Psoas muscle (tissue), 8 donors: Measurements from ENCODE around the gene SETBP1. TPM values are rescaled to one million over a fixed set of nuclear protein-coding genes. Genes with fewer than 3 reads are reported as not detected.

Source experiments
- ATAC-seq, 4 donors: fragments of 200-7000 bp; cut with Tn5 transposase; one replicate each; pipeline ENCODE4 v1.9.1; 2020; ENCODE audit warnings: moderate library complexity in 3 of 4, mild to moderate bottlenecking in 2 of 4
- DNase-seq, 2 donors: peaks; one replicate each; pipeline ENCODE4 v3.0.0-alpha.2; 2020
- H3K27ac ChIP-seq: fragments of 200-600 bp; one replicate; pipeline ENCODE4 v1.8.0; 2022
- H3K27me3 ChIP-seq, 3 donors: fragments of 200-600 bp in 1 of 3; one replicate each; pipeline versions ENCODE4 v1.6.1 to v1.8.0; 2013 to 2022; ENCODE audit warnings: low read length in 2 of 3, mild to moderate bottlenecking in 2 of 3, moderate library complexity in 1 of 3; ENCODE audit not compliant: insufficient read depth in 3 of 3
- H3K36me3 ChIP-seq, 2 donors: fragments of 200-600 bp in 1 of 2; one replicate each; pipeline versions ENCODE4 v1.6.1 to v1.8.0; 2013 to 2022; ENCODE audit warnings: low read depth in 1 of 2, mild to moderate bottlenecking in 1 of 2, moderate library complexity in 1 of 2; ENCODE audit not compliant: insufficient read depth in 1 of 2
- H3K4me1 ChIP-seq: fragments of 200-600 bp; one replicate; pipeline ENCODE4 v1.8.0; 2022
- H3K4me3 ChIP-seq: fragments of 200-600 bp; one replicate; pipeline ENCODE4 v1.8.0; 2022; ENCODE audit warnings: mild to moderate bottlenecking
- H3K9me3 ChIP-seq: fragments of 200-600 bp; one replicate; pipeline ENCODE4 v1.8.0; 2022
- CTCF ChIP-seq: fragments of 200-600 bp; IDR thresholded peaks from one replicate; pipeline ENCODE4 v1.8.0; 2022; ENCODE audit warnings: antibody characterized with exemption
- WGBS, 3 donors: extraction: QIAGEN DNeasy Blood & Tissue Kit; methylation state at CpG; one replicate each; pipeline versions ENCODE4 v1.1.6 to v1.1.7; 2013; 5-methylcytosine and 5-hydroxymethylcytosine counted together
- intact Hi-C, 2 donors: fragments of 100-400 bp; cut with DNase I; formaldehyde crosslinking; loops; one replicate each; pipeline versions ENCODE4 v1.11.0 to v1.14.2; 2022
- polyA plus RNA-seq, 3 donors: library from polyadenylated mRNA; stranded (reverse); fragments of 200-250 nt; gene quantifications; one replicate each; pipeline ENCODE4 v1.2.3, GENCODE V29; 2013
- total RNA-seq, 4 donors: library from RNA; stranded (reverse); fragmentation: NEBNext Ultra II Directional in 2 of 4; extraction: Animal tissue kit (Norgen Biotek cat#: 25700) in 2 of 4; gene quantifications; one replicate each; pipeline versions ENCODE4 v1.2.1 to v1.2.4, GENCODE V29; 2021 to 2023
- donor health status: healthy with polysubstance abuse.
- donor health status: DM: no; HTN: no; CAD: no; lungs with moderate emphysema.
- donor health status: Bipolar disorder and iron deficiency.
- donor health status: healthy.
- donor health status: DM: yes; HTN: yes; CAD: no.
- donor health status: DM: no; HTN: no; CAD: no.
- donor health status: DM: no; HTN: no; CAD: no.
- donor health status: DM: yes; HTN: yes; CAD: no.

The SETBP1 gene
- total and polyA plus RNA-seq, 7 donors: 0.61 to 21.0 (median 10.5) TPM

- 52 to 71% (median 59%) methylated on average over 1 of the region's 1 CpG for WGBS, 3 donors
- peak overlapping the region; percentile 90 for H3K27ac ChIP-seq
- no peak for TF ChIP-seq CTCF
- H3K36me3 ChIP-seq: no peaks in the 10 kb centered on the region
- H3K9me3 ChIP-seq: no peaks in the 10 kb centered on the region
- no peak overlapping the region for H3K4me3 ChIP-seq
- intact Hi-C loops: no loop called here
- no peaks in the 10 kb centered on the region for H3K27me3 ChIP-seq
- DNase-seq (no peak), ATAC-seq (peak in 3 of 4 donors; percentile 34 to 50 (median 41))
- peaks cover 61% of the 10 kb centered on the region for H3K4me1 ChIP-seq
These were observed 107.6 kb downstream of the SETBP1 start for GRCh38 chr18:44788334-44788733.

GRCh38 chr18:44789710-44790109 lies 109.0 kb downstream of the SETBP1 start:
- H3K36me3 ChIP-seq: no peaks in the 10 kb centered on the region
- H3K9me3 ChIP-seq: no peaks in the 10 kb centered on the region
- H3K4me3 ChIP-seq: peak overlapping the region; percentile 5
- WGBS, 3 donors: 27 to 61% (median 33%) methylated on average over 4 of the region's 4 CpGs
- TF ChIP-seq CTCF: no peak
- ATAC-seq: no peak
- peak overlapping the region; percentile 90 for H3K27ac ChIP-seq
- no peak for DNase-seq
- intact Hi-C loops: loop anchor here in 1 of 2 donors (10.0 kb wide), 1 partner anchor 565 kb away; no protein-coding TSS in a partner anchor
- no peaks in the 10 kb centered on the region for H3K27me3 ChIP-seq
- H3K4me1 ChIP-seq: peaks cover 71% of the 10 kb centered on the region

GRCh38 chr18:44790860-44791259 lies 110.2 kb downstream of the SETBP1 start:
- intact Hi-C loops: loop anchor here in 1 of 2 donors (10.0 kb wide), 1 partner anchor 564 kb away; no protein-coding TSS in a partner anchor
- no peak for DNase-seq
- 86 to 97% (median 94%) methylated on average over 4 of the region's 4 CpGs for WGBS, 3 donors
- no peaks in the 10 kb centered on the region for H3K36me3 ChIP-seq
- H3K9me3 ChIP-seq: no peaks in the 10 kb centered on the region
- no peaks in the 10 kb centered on the region for H3K27me3 ChIP-seq
- H3K4me3 ChIP-seq: no peak overlapping the region
- TF ChIP-seq CTCF: no peak
- ATAC-seq: no peak
- peaks cover 73% of the 10 kb centered on the region for H3K4me1 ChIP-seq
- peak overlapping the region; percentile 90 for H3K27ac ChIP-seq

- Histone ChIP-seq H3K27me3 (no peaks in the 10 kb centered on the region), H3K27ac (peak overlapping the region; percentile 90), H3K4me1 (peaks cover 73% of the 10 kb centered on the region), H3K4me3 (no peak overlapping the region), H3K36me3 (no peaks in the 10 kb centered on the region), H3K9me3 (no peaks in the 10 kb centered on the region)
- DNase-seq (no peak), ATAC-seq (peak in 3 of 4 donors; percentile 7 to 9 (median 8))
- TF ChIP-seq CTCF: no peak
- 55 to 74% (median 59%) methylated on average over 8 of the region's 8 CpGs for WGBS, 3 donors
- intact Hi-C loops: loop anchor here in 1 of 2 donors (10.0 kb wide), 1 partner anchor 563 kb away; no protein-coding TSS in a partner anchor
These were observed 110.8 kb downstream of the SETBP1 start for GRCh38 chr18:44791520-44791919.
